Nephron (organoid): ENCODE results near the gene RELL2.

ENCODE experiments used
- H3K27ac Mint-ChIP-seq, 3 experiments: 2 replicates each; pipeline ENCODE4 v1.8.0; 2020; ENCODE audit warnings: mixed read lengths in 3 of 3, mild to moderate bottlenecking in 2 of 3, moderate library complexity in 1 of 3
- H3K27me3 Mint-ChIP-seq: 2 replicates; pipeline ENCODE4 v1.8.0; 2021; ENCODE audit warnings: low read depth, mild to moderate bottlenecking, moderate library complexity, mixed read lengths
- H3K36me3 Mint-ChIP-seq: 2 replicates; pipeline ENCODE4 v1.8.0; 2020; ENCODE audit warnings: low read depth, mixed read lengths
- H3K4me1 Mint-ChIP-seq: 2 replicates; pipeline ENCODE4 v1.8.0; 2020; ENCODE audit warnings: mixed read lengths
- H3K4me3 Mint-ChIP-seq, 3 experiments: 2 replicates each; pipeline ENCODE4 v1.8.0; 2020; ENCODE audit warnings: mild to moderate bottlenecking in 3 of 3, mixed read lengths in 3 of 3, moderate library complexity in 2 of 3
- H3K9me3 Mint-ChIP-seq: 2 replicates; pipeline ENCODE4 v1.8.0; 2020; ENCODE audit warnings: mixed read lengths
- CTCF ChIP-seq, 3 experiments: fragments of 200-600 bp; sonication (generic); IDR thresholded peaks; one replicate each; pipeline ENCODE4 v1.5.0; 2021; ENCODE audit warnings: antibody characterized with exemption in 3 of 3; ENCODE audit not compliant: unreplicated experiment in 3 of 3

The RELL2 gene

GRCh38 chr5:141683596-141684141 lies 46.9 kb downstream of the RELL2 start:
- Mint-ChIP-seq H3K27ac (peak overlapping the region; percentile 36 to 87 (median 56)), H3K27me3 (peaks cover 24% of the 10 kb centered on the region), H3K9me3 (no peaks in the 10 kb centered on the region), H3K4me1 (peaks cover 13% of the 10 kb centered on the region), H3K4me3 (peak overlapping the region in 2 of 3 experiments; percentile 28 to 62), H3K36me3 (peaks cover 4% of the 10 kb centered on the region)
- no peak for TF ChIP-seq CTCF (IDR thresholded peaks at IDR 0.05; ENCODE audit: unreplicated experiment in 3 of 3)

GRCh38 chr5:141685591-141685990 lies 48.8 kb downstream of the RELL2 start:
- Mint-ChIP-seq H3K27ac (no peak overlapping the region), H3K27me3 (peaks cover 33% of the 10 kb centered on the region), H3K9me3 (no peaks in the 10 kb centered on the region), H3K4me3 (no peak overlapping the region), H3K4me1 (peaks cover 13% of the 10 kb centered on the region), H3K36me3 (no peaks in the 10 kb centered on the region)
- no peak for TF ChIP-seq CTCF (IDR thresholded peaks at IDR 0.05; ENCODE audit: unreplicated experiment in 3 of 3)

GRCh38 chr5:141686648-141687416 lies 50.0 kb downstream of the RELL2 start:
- Mint-ChIP-seq H3K27ac (no peak overlapping the region), H3K27me3 (peaks cover 41% of the 10 kb centered on the region), H3K36me3 (no peaks in the 10 kb centered on the region), H3K9me3 (no peaks in the 10 kb centered on the region), H3K4me1 (peaks cover 7% of the 10 kb centered on the region), H3K4me3 (no peak overlapping the region)
- no peak for TF ChIP-seq CTCF (IDR thresholded peaks at IDR 0.05; ENCODE audit: unreplicated experiment in 3 of 3)
